Stimulated activated CD4-positive, alpha-beta T cell treated with anti-CD3 and anti-CD28 coated beads, TNF-alpha, amount 100 ng/mL, for 1 hour (primary cell): Measurements from ENCODE around the gene COX6A1.

Source experiments
- DNase-seq, 3 donors: peaks; one replicate each; pipeline ENCODE4 v3.0.0-alpha.2; 2020; ENCODE audit warnings: low read depth in 3 of 3, low spot score in 1 of 3

Gene COX6A1

DNA sequence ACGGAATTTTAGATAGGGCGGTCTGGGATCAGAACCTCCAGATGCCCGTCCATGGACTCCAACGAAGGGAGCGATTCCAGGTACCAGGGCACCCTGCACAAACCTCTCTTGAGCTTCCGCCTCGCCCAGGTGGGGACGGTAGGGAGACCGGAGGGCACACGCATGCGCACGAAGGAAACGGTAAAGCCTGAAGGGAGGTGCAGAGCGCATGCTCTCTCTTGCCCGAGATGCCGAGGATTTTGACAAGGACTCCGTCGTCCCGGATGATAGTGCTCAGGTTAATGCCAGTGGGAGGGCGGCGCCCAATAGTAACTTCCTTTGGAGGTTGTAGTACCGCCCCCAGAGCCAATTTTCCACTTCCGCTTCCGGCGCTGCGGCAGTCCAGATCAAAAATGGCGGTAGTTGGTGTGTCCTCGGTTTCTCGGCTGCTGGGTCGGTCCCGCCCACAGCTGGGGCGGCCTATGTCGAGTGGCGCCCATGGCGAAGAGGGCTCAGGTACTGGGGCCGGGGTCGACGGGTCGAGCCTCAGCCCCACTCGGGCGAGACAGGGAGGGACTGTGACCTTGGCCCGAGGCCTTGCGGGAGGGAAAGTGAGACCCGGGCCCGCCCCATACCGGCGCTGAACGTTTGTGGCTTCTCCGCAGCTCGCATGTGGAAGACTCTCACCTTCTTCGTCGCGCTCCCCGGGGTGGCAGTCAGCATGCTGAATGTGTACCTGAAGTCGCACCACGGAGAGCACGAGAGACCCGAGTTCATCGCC, at the start of gene COX6A1:
Gene COX6A1, plus strand, starts transcription at position 379 of the 760 bp plus-strand sequence. Its CDS starts 14 bp downstream, at position 393.
- peak; percentile 92 to 96 (median 93) for DNase-seq

DNA sequence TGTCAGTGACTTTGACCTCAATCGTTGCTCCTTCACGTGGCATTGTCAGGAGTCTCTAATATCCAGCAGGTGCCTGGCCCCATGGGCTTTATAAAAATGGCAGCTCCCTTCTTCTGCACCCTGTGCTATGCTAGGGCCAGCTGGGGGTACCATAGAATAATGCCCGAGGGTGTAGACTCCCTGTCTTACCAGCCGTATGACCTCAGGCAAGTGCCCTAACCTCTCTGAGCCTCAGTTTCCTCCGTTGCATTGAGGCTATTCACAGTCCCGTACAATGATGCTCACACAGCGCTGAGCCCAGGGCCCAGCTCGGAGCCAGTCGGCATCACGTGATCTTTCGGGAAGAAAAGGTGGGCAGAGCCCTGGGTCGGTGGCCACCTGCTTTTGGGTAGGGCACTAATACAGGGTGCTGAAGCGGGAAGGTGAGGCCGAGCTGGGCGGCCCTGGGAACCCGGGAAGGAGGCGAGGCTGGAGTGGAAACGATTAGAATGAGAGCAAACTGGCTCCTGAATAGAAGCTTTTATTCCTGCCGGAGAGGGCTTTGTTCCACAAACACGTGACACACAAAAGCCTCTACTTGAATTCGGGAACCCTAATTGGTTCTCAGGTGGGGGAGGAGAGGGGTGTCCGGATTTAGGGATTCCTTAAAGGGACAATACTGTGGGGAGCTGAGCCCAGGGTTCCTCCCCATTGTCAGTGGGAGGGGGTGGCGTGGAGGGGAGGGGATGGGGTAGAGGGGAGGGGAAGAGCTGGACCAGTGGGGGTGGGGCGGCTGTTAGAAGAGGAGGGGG, 49.0 kb upstream of the COX6A1 start:
- DNase-seq = no peak

DNA sequence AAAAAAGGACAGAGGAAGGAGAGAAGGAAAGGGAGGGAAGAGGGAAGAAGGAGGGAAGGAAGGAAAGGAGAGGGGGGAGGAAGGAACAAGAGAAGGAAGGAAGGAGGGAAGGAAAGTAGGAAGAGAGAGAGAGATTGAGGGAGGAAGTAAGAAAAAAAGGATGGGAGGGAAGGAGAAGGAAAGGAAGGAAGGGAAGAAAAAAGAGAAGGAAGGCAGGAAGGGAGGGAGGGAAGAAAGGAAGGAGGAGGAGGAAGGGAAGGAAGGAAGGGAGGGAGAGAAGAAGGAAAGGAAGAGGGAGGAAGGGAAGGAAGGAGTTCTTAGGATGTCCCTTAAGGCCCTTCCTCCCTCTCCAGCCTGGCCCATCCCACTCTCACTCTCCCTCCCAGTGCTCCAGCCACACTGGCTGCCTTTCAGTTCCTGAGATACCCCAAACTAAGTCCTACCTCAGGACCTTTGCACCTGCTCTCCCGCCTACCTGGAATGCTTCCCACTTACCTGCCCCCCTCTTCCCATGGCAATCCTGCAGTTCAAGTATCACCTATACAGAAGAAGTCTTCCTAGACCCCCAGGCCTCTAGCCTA, 47.3 kb upstream of the COX6A1 start:
- no peak for DNase-seq

DNA sequence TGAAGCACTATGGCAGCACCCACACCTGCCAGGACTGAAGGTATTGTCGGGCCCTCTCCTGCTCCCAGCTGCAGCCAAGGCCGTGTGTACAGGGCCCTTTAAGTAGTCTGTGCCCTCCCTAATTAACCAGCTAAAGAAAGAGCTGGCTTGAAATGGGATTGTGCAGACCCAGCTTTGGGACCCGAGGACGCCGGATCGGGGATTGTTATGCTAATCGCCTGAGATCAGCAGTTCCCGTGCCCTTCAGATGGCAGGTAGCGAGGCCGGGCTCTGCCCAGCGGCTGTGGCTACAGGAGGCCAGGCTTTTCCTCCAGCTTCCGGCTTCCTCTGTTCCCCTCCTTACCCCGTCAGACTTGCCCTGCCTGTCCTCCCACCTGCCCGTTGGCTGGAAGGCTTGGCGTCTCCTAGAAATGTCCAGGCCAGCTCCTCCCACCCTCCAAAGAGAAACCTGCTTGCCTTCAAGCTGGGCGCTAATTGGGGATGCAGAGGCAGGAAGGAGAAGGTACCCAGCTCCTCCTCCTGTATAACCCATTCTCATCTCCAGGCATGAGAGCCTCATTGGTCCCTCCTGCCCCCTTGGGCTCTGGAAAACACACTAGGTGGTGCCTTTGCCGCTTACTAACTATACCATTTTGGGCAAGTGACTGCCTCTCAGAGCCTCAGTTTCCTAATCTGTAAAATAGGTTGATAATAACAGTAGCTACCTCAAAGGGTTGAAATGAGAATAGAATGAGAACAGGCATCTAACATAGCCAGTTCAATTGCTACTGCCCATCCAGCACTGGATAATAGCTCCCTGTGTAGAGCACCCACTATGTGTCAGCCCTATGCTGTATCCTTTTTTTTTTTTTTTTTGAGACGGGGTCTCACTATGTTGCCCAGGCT, 43.2 kb upstream of the COX6A1 start:
- no peak for DNase-seq

DNA sequence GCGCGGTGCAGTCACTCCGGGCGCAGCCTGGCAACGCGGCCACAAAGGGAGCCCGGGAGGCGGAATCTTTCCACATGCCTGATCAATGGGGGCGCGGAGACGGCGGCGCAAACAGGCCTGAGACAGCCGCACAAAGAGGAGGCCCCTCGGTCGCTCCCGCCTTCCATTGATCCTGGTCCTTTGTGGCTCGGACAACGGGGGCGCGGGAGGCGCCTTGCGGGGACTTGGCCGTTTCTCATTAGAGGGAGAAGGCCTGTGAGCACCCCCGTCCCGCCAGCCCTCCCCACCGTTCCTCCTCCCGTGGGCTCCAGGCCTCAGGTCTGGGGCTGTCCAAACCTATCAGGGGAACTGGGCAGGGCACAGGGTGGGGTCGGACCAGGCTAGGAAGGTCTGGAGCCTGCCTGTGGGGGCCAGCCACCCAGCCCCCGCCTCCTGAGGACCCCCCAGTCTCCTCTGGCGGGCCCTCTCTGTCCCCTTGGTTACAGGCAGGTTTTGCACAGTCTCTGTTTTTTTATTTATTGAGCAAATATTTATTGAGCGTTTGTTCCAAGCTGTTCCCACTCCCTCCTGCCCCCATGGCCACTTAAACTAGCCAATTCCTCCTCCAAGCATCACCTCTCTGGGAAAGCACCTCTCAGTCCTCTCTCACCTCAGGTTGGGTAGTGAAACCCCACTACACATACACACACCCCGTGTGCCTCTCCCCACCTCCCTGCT, 39.9 kb upstream of the COX6A1 start:
- DNase-seq = no peak

DNA sequence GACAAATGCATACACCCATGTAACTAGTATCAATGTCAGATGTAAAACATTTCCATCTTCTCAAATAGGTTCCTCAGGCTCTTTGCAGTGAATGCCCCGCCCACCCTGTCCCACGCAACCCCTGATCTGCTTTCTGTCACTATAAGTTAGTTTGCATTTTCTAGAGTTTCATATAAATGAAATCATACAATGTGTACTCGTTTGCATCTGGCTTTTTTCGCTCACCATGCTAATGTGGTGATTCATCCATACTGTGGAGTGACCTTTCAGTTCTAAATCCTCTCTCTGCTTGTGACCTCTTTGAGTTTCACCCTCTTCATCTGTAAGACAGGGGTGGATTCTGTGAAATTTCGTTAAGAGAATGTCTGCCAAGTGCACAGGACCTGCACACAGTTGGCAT, 38.4 kb upstream of the COX6A1 start:
- DNase-seq = no peak

DNA sequence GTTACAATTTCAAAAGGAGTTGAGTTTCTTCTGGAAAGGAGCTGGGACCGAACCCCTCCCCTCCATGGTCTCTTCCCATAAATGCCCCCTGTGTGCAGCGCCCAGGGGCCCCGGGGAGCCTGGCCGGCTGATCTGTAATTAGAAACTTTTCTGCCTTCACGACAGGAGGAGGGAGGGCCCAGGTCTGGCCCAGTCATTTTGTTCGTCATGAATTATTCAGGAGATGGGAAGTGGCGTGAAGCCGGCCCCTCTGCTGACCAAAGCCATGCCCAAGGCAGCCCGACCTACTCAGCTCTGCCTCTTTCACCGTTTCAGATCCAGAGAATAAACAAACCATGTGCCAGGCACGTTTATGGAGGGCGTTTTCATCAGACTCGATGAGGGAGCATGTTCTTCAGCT, 35.7 kb upstream of the COX6A1 start:
- no peak for DNase-seq

DNA sequence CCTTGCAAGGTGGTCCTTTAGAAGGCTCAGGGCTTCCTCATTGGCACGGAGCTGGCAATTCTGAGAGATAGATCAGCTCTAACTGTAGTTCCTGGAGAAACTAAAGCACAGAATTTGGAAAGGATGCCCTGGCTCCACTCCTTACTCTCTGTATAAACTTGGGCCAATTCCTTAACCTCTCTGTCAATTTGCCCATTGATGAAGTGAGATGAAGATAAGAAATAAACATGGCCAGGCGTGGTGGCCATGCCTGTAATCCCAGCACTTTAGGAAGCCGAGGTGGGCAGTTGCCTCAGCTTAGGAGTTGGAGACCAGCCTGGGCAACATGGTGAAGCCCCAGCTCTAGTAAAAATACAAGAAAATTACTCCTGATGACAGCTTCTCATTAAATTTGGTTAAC, 34.0 kb upstream of the COX6A1 start:
- no peak for DNase-seq

DNA sequence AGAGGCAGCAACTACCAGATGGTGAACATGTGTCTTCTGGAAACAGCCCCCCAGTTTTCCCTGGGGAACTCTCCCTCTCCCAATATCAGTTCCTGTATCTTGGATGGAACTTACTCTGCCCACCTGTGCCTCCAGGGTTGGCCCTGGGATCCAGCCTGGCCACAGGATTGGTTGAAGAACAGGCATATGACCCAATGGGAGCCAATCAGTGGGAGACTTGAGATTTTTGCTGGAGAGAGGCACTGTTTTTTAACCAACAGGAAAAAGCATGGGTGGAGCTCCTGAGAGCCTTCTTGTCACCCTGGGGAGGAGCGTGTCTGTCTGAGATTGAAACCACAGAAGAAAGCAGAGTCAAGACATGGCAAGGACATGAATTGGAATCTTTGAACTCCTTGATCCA, 33.6 kb upstream of the COX6A1 start:
- DNase-seq = no peak

DNA sequence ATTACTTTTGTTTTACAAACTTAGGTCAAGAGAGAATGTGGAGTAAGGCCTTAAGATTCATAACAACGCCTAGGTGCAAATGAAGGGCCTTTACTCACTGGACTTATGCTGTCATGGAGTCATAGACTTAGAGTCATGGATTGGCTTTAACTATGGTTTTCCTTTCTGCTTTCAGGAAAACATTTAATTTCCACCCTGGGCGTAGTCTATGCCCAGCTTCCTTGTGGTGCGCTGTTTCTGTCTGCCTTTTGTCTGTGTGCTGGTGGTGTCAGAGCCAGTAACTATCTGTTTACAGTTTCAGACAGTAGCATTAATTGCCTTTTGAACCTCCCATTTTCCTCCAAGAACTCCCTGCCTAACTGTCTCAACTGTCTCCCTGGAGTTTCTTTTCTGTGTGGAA, 31.8 kb upstream of the COX6A1 start:
- DNase-seq = no peak

DNA sequence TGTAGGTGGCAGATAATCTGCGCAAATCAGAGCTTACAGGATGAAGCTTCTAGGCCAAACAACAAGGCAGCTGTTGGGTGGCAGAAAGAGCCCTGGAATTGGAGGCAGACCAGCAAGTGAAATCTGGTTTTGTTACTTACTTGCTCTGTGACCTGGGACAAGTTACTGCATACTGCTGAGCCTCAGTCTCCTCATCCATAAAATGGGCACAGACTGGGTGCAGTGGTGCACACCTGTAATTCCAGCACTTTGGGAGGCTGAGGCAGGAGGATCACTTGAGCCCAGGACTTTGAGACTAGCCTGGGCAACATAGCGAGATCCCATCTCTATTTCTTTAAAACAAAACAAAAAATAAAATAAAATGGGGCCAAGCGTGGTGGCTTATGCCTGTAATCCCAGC, 31.4 kb upstream of the COX6A1 start:
- no peak for DNase-seq

DNA sequence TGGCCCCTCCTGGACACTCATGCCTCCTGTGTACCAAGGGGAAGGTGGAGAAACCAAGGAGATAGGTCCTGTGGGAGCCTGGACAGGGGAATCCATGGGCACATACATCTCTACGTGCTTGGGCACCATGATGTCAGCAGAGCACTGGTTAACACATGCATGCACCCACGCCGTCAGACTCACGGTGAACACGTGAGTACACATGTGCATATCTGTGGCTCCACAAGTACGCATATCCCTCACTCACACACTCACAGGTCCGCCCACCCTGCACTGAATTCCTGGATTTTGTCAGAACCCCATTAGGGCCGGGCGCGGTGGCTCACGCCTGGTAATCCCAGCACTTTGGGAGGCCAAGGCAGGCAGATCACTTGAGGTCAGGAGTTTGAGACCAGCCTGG, 29.1 kb upstream of the COX6A1 start:
- no peak for DNase-seq

DNA sequence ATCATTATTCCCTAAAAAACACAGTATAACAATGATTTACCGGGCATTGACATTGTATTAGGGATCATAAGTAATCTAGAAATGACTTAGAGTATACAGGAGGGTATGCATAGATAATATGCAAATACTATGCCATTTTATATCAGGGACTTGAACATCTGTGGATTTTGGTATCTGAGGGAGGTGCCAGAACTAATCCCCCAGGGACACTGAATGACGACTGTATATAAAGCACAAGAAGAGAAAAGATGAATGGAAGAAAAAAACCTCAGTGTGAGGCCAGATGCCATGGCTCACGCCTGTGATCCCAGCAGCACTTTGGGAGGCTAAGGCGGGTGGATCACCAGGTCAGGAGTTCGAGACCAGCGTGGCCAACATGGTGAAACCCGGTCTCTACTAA, 25.5 kb upstream of the COX6A1 start:
- no peak for DNase-seq

DNA sequence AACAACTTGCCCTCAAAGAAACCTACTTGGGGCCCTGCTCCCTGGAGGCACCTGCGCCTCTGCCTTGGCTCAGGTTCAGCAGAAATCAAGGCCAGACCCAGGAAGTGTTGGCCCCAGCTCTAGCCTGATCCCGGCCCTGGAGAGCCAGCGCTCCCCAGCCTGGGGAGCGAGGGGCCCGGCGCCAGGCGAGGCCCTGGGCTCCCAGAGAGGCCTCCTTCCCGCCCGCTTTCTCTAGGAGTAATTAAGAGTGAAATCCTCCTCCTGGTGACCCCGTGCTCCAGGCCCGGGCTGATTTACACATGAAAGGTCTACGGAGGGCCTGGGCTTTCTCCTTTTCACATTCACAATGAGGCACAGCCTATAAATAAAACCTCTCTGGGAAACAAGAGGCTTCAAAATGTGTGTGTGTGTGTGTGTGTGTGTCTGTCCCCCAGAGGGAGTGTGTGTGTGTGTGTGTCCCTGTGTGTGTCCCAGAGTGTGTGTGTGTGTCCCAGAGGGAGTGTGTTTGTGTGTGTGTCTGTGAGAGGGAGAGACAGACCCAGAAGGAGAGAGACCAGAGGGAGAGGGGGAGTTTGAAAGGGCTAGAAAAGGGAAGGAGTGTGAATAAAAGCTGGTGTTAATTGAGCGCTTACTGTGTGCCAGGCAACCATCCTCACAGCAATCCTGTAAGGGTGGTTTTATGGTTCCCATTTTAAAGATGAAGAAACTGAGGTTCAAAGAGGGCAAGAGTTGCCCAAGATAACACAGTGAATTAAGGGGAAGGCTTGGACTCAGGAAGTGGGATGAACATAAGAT, 23.8 kb upstream of the COX6A1 start:
- DNase-seq = no peak

DNA sequence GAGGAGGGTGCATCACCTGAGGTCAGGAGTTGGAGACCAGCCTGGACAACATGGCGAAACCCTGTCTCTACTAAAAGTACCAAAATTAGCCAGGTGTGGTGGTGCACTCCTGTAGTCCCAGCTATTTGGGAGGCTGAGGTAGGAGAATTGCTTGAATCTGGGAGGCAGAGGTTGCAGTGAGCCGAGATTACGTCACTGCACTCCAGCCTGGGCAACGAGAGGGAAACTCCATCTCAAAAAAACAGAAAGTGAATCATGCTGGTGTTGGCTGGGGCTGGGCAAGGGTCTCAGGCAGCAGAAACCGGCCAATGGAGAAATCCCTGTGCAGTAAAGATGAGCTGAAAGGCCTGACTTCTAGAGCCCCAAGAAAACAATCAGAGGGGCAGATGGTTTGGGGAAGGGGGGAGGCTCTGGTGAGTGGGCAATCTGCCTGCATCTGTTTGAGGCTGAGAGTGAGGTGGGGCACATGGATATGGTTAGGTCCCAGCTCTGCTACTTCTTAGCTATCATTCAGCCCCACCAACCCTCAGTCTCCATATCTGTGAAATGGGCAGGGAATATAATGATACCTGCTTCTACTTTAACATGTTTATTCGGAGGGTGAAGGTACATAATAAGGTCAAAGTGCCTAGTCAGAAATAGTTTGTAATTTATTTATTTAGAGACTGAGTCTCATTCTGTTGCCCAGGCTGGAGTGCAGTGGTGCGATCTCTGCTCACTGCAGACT, 21.3 kb upstream of the COX6A1 start:
- DNase-seq = no peak

DNA sequence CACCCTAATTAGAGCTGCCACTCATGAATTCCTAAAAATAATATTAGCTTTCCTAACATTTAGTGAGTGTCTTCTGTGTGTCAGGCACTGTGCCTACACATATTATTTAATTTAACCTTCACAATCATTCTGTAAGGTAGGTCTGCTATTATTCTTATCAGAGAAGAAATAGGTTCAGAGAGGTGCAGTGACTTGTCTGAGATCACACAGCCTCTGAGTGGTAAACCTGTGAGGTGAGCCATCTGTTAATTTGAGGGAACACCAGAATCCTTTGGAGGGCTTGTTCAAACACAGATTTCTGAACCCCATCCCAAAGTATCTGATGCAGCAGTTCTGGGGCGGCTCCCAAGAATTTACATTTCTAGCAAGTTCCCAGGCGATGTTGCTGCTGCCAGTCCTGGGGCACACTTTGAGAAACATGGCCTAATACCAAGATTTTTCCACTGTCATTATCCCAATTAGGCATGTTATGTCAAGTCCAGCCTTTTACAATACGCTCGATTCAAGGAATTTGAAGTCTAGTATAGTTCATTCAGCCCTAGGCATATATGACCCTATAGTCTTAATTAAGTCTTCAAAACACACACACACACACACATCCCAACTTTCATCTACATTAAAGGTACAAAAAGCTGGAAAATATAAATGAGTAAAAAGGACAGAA, 19.9 kb upstream of the COX6A1 start:
- no peak for DNase-seq

DNA sequence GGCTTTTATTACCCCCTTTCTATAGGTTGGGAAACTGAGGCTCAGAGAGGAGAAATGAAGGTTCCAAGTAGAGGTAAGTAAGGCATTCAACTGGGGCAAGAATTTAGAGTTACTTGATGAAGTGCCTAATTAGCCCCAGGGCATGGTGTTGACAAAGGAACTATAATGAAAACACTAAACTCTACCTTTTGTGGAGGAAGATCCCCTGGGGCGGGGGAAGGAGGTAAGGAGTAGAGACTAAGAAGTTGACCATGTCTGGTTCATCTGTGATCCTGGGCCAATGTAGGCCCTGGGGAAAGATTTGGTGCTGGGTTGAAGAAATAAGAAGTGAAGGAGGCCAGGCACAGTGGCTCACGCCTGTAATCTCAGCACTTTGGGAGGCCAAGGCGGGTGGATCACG, 16.2 kb upstream of the COX6A1 start:
- DNase-seq = no peak

DNA sequence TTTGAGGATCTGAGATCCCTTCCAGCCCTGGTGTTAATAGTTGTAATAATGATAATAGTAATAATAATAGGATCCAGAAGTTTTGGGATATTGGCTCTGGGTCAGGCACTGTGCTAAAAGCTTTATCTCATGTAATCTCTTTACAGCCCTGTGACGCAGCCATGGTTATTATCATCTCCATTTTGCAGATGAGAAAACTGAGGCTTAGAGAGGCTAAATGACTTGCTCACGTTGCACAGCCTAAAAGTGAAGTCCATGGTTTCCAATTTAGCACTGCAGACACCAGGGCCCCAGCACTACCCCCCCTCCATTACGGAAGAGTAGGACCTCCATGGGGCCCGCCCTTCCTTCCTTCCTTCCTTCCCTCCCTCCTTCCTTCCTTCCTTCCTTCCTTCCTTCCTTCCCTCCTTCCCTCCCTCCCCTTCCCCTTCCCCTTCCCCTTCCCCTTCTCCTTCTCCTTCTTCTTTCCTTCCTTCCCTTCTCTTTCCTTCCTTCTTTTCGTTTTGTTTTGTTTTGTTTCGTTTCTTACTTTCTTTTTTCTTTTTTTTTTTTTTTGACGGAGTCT, 14.9 kb upstream of the COX6A1 start:
- no peak for DNase-seq
